Measurements from ENCODE around the gene CNOT6.
"Not testable (repeated sequence)": the region's sequence is repeated elsewhere in the genome, so short reads cannot be mapped to it uniquely, and the experiment has no call there.

CNOT6 gene

DNA sequence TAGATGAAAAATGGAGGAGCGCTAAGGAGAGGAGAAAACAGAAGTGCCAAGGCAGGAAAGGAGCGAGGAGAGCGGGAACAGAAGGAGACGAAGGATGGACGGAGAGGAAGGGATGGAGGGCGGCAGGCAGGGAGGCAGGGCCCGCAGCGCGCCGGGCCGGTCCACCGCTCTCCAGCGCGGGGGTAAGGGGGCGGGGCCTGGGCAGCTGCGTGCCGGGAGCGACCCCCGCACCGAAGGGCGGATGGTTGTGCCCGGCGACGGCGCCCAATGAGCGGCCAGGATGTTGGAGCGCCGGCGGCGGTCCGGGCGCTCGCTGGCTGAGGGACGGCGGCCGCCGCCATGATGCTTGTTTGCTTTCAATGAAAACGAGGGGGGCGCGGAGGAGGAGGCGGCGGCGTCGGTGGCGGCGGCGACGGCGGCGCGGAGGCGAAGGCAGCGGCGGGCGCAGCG is at the start of gene CNOT6:
Gene CNOT6 (plus strand): TSS at position 320 of the 450 bp plus-strand sequence. CDS start 34,898 bp downstream, outside the sequence.
- DNase-seq: peak; percentile 91

GRCh38 chr5:180454752-180455151 is 39.4 kb upstream of the CNOT6 start:
- DNase-seq: no peak

DNA sequence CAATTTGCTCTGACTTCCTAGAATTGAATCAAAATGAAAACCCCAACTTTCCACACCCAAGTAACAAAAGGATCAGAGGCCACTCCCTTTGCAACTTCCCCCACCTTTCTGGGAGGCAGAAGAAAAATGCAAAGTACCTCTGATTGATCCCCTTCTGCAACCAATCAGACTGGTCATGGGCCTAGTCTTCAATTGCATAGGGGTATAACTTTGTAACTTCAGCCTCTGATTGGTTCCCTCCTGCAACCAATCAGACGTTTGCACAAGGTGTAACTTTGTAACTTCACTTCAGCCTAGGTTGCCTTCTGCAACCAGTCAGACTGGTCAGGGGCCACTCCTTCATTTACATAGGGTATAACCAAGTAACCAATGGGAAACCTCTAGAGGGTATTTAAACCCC is 38.3 kb upstream of the CNOT6 start:
- DNase-seq: no peak

- DNase-seq: no peak
Measured at GRCh38 chr5:180456792-180457191, 37.4 kb upstream of the CNOT6 start.

GRCh38 chr5:180458852-180459673 is 35.1 kb upstream of the CNOT6 start:
- not testable (repeated sequence) for DNase-seq

DNA sequence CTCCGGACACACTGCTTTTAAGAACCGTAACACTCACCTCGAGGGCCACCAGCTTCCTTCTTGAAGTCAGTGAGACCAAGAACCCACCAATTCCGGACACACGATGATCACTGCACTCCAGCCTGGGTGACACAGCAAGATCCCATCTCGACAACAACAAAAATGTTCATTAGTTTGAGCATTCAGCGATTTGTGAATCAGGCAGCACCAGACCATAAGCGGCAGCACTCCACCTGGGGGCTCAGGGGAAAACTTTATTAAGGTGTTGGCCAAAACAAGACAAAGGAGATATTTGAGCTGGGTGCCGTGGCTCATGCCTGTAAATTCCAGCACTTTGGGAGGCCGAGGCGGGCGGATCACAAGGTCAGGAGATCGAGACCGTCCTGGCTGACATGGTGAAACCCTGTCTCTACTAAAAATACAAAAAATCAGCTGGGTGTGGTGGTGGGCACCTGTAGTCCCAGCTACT is 34.5 kb upstream of the CNOT6 start:
- DNase-seq: not testable (repeated sequence)

DNA sequence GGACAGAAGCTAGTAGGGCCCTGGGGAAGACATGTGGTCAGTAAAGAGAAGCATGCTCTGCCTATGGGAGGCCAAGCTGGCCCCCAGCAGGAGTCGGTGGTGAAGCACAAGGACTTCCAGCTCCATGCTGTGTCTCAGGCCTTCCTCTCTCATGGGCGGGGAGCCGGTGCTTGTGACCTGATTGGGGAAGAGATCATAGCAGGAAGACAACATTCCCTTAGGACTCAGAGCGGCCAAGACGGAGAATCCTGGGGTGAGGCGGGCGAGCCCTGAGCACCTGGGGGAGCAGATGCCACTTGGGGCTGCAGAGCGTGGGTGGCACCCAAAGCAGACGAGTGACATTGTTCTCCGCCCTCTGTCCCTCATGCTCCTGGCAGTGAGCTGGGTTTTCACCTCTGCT is 33.3 kb upstream of the CNOT6 start:
- DNase-seq: no peak

GRCh38 chr5:180461303-180461702 is 32.9 kb upstream of the CNOT6 start:
- no peak for DNase-seq

- no peak for DNase-seq
Measured at GRCh38 chr5:180463216-180463900, 30.8 kb upstream of the CNOT6 start.

GRCh38 chr5:180463916-180464602 is 30.1 kb upstream of the CNOT6 start:
- DNase-seq: no peak

DNA sequence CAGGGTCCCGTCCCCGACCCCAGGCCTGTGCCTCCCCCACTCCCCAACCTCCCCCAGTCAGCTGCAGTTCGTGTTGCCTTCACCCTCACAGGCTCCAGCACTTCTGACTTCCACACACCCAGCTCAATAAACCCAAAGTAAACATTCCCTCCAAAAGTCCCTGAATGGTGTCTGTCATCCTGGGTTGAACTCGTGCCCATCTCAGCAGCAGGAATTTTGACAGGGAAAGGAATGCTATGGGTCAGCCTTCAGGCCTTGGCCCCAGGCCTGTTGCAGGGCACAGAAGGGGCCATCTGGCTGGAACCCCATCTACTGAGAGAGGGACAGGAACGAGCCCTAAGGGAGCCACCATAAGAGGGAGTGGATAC is 29.6 kb upstream of the CNOT6 start:
- no peak for DNase-seq

DNA sequence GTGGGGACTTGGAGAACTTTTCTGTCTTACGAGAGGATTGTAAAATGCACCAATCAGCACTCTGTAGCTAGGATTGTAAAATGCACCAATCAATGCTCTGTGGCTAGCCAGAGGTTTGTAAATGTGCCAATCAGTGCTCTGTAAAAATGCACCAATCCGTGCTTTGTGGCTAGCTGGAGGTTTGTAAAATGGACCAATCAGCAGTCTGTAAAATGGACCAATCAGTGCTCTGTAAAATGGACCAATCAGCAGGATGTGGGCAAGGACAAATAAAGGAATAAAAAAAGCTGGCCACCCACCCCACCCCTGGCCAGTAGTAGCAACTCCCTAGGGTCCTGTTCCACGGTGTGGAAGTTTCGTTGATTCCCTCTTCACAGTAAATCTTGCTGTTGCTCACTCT is 29.1 kb upstream of the CNOT6 start:
- DNase-seq: not testable (repeated sequence)

DNA sequence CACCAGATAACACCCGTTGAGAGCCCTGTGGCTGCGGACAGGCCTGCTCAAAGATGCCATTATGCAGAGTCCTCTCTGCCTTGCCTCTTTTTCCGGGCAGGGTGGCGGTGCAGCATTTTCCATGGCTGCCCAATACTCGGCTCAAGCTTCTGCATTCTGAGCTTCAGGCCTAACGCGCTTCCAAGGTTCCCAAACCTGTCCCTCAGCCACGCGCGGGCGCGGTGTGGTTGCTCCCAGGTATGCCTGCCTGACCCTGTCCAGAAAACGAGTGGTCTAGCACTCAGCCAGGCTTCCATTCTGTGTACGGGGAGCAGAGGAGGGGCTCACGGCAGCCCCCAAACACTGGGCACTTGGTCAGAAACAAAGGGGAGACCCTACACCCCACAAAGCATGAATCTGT is 27.9 kb upstream of the CNOT6 start:
- no peak for DNase-seq

DNA sequence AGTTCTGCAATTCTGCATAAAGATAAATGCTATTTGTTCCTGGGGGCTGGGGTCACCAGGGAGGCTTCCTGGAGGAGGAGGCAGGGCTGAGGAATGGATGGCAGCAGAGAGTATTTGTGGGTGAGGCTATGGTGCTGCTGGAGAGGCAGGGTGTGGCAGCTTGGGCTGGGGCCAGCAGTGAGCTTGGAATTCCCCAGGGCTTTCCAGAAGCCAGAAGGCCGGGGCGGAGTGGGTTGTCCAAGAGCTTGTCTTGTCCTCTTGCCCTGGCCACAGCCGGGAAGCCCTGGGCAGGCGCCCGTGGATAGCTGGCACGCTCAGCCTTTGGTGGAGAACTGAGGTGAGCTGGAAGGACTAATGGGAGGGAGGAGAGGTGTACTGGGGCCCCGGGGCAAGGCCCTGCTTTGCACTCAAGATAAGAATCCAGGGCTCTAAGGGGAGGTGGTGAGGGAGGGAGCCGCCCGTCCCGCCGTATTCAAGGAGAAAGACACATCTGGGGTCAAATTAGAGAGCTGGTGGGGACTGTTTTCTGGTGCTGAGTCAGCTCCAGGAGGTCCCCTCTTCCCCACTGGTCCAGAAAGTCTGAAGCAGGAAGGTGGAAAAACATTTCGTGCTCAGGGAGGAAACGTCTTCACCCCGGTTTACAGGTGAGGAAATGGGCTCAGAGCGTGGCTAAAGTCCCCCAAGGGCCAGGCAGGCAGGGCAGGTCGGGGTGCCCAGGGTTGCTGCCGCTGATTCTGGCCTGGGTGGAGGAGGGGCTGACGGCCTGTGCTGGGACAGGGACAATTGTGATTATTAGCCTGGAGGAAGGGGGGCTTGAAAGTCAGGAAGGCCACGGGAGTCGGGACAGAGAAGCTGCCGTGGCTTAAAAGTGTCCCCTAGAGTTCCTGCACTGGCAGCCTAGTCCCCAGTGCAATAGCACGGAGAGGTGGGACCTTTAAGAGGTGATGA is 26.9 kb upstream of the CNOT6 start:
- no peak for DNase-seq

GRCh38 chr5:180467989-180468731 is 26.0 kb upstream of the CNOT6 start:
- DNase-seq: no peak

DNA sequence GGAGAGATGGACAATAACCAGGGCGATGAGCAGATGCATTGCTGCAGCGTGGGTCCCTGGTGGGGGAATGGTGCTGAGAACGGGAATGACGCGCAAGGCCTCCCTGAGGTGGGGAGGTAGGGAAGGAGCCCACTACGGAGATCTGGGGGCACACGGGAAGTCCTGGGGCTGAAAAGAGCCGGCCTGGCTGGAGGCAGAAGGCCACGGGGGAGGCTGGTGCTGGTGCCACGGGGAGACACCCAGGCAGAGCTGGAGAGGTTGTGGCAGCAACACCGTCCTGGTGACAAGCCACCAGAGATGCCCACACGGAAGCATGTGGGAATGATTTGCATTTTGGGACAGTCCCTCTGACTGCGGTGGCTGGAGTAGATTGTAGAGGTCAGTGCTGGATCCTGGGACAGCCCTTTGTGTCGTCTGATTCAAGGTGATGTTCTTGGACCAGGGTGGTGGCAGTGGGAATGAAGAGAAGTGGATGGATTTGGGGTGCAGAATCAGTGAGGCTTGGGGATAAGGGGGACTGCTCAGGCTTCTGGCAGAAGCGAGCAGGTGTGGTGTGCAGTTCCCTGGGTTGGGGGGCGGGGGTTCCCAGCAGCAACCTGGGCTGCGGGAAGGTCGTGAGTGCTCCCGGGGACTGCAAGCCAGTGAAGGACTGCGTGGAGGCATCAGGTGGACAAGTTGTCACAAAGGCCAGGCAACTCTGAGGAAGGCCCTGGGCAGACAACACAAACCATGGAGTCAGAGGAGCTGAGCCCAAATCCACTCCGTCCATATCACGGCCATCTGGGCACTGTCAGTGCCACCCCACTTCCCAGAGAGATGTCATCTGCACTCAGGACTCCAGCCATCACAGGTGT is 25.2 kb upstream of the CNOT6 start:
- DNase-seq: no peak

- DNase-seq: no peak
Measured at GRCh38 chr5:180469586-180469865, 24.7 kb upstream of the CNOT6 start.

GRCh38 chr5:180469866-180470265 is 24.3 kb upstream of the CNOT6 start:
- no peak for DNase-seq

DNA sequence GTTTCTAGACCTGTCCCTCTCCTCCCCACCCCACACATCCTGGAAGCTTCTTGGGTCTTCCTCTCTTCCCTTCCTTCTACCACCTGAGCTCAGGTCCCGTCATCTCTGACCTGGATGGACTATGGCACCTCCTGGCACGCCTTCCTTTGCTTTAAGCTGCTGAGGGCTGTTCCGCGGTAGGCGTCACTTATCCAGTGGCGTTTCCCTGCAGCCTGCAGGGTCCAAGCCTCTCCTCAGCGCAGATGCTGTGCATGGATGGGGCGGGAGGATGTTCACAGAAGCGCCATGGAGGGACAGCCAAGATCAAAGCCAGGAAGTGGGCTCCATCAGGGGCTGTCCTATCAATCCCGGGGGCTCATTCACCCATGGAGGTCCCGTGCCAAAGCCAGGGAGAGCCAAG is 23.8 kb upstream of the CNOT6 start:
- no peak for DNase-seq

DNA sequence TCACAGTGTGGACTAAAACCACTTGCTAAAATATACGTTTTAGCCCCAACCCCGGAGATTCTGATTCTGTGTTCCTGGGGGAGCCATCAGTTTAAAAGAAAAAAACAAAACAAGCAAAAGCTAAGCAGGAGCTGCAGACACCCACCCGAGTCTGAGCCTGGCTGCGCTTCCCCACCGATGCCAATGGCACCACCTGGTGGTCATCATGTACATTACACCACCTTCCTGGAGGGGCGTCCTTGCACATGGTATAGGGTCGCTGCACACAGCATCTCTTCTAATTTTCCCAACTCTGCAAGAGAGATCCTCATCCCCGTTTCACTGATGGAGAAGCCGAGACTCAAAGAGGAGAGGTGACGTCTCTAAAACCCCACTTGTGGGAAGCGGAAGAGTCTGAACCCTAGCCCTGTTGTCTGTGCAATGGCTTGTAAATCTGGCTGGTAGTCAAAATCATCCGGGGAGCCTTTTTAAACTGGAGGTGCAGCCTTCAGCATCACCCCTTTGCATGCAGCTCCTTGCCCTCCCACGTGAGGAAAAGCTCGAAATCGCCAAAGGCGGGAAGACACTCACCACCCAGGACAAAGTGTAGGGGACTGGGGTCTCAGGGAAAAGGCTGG is 23.1 kb upstream of the CNOT6 start:
- DNase-seq: peak; percentile 61

Data from fibroblast of upper back skin (primary cell).